Raji (cell line): ENCODE data around the gene AJM1.

Experiments
- POLR2A ChIP-seq: IDR thresholded peaks from 2 replicates; pipeline ENCODE4 v1.6.1; 2011; ENCODE audit warnings: low read depth, low read length, control low read depth; ENCODE audit not compliant: insufficient read depth

The AJM1 gene

DNA sequence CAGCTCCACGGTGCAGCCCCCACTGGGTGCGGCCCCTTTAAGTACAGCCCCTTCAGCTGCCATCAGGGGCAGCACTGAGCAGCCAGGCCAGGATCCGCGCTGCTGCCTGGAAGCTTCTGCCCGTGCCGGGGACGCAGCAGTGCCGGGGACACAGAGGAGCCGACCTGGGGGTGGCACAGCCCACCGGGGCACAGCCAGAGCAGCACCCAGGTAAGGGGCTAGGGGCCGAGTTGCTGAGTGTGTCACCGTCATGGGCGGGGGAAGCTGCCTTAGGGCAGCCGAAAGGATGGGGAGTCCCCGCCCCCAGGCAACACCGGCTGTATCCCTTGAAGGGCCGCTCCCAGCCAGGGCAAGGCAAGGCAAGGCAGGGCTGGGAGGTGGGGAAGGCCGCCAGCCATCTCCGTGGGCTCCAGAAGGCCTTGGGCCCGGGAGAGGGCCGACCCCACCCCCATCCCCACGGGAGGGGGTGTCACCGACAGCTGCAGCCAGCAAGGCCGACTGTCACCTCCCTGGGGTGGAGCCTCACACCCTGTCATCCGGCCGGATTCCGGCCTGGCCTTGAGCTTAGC is at the start of gene AJM1:
TSS of gene AJM1 (plus strand) at position 99 of the 569 bp plus-strand sequence. CDS start 1,937 bp downstream, outside the sequence.
- peak; percentile 22; the same call in 1 of the 2 replicates for TF ChIP-seq POLR2A

DNA sequence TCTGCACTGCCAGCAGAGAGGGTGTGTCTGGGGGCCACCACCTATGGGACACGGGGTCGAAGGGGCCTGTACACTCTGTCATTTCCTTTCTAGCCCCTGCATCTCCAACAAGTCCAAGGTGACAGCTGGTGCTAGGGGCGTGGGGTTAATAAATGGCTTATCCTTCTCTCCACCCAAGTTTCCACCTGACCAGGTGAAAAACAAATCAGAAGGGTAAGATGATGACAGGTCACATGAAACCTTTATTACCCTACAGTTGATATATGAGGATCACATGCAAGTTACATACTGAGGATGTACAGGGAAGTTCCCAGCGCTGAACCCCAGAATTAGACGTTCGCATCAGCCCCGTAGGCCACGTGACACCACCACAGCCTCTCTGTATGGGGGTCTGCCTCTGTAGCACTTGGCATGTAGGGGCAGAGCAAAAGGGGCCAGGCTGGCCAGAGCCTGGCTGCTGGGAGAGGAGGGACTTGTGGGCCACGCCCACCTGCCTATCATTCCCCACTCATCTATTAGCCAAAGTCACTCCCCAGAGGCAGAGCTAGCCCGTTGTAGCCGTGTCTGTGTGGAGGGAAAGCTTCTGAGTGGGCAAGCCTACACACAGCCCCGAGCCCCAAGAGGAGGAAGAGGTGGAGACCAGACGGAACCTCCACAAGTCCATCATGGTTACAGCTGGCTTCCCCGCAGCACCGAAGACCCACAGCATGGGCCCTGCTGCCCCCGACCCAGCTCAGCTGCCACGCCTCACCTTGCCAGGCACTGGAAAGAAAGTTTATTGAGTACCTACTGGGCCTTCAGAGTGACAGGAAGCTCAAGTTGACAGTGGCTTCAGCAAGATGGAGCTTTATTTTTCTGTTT is 49.0 kb upstream of the AJM1 start:
- no peak for TF ChIP-seq POLR2A

DNA sequence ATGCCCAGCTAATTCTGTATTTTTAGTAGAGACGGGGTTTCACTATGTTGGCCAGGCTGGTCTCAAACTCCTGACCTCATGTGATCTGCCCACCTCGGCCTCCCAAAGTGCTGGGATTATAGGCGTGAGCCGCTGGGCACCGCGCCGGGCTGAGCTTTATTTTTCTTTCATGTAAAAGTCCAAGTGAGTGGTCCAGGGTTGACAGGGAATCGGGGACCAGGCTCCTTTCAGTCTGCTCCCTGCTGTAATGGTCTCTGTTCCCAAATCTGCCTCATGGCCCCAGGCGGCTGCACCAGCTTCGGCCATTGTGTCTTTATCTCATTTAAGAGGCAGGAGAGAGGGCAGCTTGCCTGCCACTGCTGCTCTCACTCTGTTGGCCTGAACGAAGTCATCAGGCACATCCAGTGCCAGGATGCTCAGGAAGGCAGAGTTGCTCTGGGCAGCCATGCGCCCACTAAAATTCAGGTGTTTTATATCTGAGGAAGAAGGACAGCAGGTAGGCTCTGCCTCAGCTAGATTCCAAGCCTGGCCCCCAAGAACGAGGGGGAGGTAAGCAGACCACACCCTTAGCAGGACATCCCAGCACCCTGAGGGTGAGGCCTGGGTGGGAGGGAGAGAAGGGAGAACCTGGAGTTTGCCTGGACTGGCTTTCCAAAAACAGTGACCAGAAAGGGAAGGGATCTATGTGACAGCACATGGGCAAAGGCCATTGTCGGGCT is 47.8 kb upstream of the AJM1 start:
- TF ChIP-seq POLR2A: peak; percentile 47; the same call in 1 of the 2 replicates

DNA sequence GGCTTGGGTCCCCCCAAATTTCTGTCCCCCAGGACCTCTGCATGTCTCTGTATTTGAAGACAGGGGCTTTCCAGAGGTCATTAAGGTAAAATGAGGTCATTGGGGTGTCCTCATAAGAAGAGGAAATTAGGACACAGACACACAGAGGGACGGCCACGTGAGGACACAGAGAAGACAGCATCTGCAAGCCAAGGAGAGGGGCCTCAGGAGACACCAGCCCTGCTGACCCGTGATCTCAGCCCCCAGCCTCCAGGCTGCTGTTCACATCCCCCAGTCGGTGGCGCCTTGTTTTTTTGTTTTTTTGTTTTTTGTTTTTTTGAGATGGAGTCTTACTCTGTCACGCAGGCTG is 47.3 kb upstream of the AJM1 start:
- TF ChIP-seq POLR2A: no peak

DNA sequence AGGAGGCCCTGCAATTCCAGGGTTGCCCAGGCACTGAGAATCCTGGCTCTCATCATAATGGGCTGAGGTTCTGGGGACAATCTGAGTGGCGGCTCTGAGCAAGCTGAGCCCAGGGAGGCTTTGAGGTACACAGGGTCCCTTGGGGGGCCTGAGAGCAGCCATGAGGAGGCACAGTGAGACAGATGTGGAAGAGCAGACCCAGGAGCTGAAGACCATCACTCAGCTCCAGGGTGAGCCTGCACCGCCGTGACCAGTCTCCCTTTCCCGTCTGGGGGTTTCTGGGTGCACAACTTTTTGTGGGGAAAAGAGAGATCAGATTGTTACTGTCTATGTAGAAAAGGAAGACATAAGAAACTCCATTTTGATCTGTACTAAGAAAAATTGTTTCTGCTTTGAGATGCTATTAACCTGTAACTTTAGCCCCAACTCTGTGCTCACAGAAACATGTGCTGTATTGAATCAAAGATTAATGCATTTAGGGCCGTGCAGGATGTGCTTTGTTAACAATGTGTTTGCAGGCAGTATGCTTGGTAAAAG is 46.0 kb upstream of the AJM1 start, which contains the start of gene CCDC183:
TSS of gene CCDC183 (plus strand) at position 101 of the 537 bp plus-strand sequence. CDS start at position 161, 60 bp downstream.
- no peak for TF ChIP-seq POLR2A

DNA sequence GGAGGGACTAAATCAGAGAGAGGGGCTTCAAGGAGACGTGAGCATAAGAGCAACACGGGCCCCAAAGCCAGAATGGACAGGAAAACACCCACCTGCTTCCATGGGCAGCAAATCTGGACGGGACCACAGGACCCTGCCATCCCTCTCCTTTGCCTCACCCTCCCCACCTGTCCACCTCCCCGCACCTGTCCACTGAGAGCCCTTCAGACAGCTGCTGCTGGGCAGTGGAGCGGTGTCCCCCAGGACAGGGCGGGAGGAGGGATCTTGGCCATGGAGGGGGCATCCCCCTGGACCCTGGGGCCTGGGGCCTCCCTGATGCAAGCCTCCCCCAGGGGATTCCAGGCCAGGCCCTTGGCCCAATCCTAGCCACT is 43.6 kb upstream of the AJM1 start:
- TF ChIP-seq POLR2A: 0 out of 2 replicates have a peak, but pooled peaks have one; percentile 12

DNA sequence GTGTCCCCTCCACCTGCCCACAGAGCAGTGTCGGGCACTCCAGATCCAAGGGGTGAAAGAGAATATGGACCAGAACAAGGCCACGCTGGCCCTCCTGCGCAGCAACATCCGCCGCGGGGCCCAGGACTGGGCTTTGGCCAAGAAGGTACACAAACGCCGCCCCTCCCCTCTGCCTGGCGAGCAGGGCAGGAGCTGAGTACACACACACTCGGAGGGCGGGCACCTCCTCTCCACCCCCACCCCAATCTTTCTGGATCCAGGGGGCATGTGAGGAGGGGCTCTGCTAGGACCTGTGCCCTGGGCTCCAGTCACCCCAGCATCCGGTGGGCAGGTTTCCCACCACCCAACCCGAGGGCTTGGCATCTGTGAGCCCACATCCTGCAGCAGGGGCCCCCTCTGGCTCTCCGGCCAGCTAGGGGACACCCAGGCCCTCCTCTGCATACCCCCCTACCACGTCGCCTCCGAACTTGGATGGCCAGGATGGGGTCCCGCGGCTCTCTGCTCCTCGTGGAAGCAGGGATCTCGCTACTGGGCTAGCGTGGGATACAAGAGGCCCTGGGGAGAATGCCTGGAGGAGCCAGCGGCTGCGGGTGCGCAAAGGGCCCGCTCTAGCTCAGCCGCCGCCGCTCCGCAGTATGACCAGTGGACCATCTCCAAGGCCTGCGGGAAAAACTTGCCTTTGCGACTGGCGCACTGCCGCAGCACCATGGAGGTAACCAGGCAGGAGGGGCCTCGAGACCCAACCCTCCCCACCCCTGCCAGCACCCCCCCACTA is 43.0 kb upstream of the AJM1 start:
- TF ChIP-seq POLR2A: 0 out of 2 replicates have a peak, but pooled peaks have one; percentile 4

DNA sequence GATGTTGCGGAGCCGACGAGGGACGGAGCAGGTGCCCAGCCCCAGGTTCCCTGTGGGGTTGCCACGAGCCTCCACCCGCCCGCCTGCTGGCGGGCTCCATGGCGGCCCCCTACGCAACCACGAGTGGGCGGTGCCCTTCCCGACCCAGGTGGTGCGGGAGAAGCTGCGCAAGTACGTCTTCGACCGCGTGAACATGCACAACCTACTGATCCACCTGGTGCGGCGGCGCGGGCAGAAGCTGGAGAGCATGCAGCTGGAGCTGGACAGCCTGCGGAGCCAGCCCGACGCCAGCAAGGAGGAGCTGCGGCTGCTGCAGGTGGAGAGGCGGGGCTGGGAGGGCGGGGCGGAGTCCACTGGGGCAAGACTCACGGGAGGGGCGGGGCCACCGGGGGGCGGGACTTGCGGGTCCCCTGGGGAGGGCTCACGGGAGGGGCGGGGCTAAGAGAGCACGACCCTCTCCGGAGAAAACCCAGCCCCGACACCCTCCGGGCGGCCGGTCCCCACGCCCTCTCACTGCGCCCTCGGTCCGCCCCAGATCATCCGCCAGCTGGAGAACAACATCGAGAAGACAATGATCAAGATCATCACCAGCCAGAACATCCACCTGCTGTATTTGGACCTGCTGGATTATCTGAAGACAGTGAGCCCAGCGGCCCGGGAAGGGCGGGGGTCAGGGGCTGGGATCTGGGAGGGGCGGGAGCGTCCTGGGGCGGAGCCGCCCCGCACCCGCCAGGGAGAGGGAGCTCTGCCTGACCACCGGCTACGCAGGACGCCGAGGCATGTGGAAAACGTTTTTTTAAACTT is 42.2 kb upstream of the AJM1 start:
- peak; percentile 41; the same call in 1 of the 2 replicates for TF ChIP-seq POLR2A

DNA sequence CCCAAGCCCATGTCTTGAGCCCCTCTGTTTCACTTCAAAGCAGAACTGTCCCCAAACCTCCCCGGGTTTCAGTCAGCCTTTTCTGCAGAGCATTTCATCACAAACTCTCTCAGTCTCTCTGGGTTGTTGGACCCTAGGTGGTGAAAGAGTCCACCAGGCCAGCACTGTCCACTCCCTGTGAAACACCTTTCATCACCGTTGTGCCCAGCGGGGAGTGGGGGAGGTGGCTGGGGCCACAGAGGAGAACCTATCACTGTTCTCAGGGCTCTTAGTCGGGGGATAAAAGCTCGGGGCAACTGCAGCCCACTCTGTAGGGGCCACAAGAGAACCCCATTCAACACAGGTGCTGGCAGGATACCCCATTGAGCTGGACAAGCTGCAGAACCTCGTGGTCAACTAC is 40.0 kb upstream of the AJM1 start:
- 0 out of 2 replicates have a peak, but pooled peaks have one; percentile 21 for TF ChIP-seq POLR2A

DNA sequence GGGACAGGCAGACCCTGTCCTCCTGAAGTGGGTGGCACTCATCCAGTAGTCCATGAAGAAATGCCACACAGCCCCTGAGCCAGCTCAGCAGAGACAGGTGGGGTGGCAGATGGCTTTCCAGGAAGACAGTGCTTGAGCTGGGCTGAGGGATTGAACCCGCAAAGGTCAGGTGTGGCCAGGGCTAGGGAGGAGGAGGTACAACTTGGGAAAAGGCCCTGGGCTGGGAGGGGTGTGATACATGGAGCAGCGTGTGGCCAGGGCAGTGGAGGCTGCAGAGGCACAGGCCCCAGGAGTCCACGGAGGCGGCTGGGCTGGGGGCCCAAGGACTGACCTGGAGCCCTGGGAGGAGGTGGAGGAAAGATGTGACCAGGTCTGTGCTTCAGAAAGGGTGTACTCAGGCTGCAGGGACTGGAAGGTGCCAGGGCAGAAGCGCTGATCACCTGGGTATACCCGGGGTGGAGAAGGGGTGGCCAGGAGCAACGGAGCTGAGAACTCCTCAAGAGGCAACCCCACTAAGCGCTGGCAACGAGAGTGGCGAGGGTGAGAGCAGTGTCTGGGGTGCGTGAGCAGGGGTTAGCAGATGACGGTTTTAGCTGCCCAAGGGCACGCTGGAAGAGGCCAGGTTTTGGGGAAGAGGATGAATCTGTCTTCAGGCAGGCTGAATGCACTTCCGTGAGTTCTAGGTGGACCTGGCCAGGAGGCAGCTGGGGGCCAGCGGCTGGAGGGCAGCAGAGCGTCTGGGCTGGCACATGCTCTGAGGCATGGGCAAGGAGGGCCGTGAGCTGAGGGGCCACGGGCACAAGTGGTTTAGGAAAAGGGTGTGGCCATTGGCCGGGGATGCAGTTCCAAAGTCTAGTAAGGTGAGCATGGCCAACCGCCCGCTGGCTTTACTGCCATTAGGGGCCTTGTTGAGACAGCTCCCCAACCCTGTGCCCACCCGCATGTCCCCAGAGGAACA is 38.4 kb upstream of the AJM1 start:
- TF ChIP-seq POLR2A: 0 out of 2 replicates have a peak, but pooled peaks have one; percentile 24

DNA sequence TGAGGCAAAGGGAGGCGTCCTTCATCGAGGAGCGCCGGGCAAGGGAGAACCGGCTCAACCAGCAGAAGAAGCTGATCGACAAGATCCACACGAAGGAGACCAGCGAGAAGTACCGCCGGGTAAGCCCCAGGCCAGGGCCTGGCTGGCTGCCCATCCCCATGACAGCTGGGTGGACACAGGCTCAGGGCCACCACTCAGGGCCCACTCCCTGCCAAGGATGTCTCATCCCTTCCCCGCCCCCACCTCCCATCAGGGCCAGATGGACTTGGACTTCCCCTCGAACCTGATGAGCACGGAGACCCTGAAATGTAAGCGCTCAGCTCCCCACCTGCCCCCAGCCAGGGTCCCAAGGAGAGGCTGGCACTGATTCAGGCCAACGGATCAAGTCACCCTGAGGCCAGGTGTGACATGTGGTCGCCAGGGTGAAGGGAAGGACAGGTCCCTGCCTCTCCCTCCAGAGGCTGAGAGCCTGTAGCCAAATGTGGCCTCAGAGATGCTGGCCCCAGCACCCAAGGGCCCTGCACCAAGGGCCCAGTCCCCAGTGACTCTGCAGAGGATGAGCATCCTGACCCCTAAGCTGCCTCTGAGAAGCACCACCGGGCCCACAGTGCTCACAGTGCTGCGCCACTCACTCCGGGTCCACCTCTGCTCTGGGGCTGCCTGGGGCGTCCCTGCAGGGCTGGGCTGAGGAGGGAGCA is 37.6 kb upstream of the AJM1 start:
- TF ChIP-seq POLR2A: no peak

DNA sequence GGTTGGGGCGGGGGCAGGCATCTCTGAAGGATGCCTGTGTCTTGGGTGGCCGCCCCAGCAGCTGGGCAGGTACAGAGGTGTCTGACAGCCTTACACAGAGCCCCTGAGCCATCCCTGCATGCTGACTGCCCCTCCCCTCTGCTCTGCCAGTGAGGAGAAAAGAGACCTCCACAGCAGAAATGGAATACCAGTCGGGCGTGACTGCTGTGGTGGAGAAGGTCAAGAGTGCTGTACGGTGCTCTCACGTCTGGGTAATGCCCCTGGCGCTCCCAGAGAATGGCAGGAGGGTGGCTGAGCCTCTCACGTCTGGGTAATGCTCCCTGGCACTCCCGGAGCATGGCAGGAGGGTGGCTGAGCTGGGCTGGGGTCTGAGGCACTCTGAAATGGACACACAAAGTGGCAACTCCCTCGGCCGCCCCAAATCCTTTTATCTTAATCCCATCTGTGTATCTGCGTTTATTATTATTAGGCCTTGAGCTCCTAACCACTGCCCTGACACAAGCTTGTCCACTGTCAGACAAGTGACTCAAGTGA is 37.0 kb upstream of the AJM1 start:
- TF ChIP-seq POLR2A: no peak
